ENCODE results near the gene FBF1. TPM values are rescaled to one million over a fixed set of nuclear protein-coding genes. Genes with fewer than 3 reads are reported as not detected.

Gene FBF1
- total and polyA plus RNA-seq, 2 donors (not counting 3 experiments of a cell fraction or from before 2014, with no cell fraction given) = 4.9 to 9.4 TPM

GRCh38 chr17:75919611-75920010 is 21.2 kb downstream of the FBF1 start:
- intact Hi-C loops (cut with micrococcal nuclease) (no loop called here), dilution Hi-C loops (cut with MboI; ENCODE audit: extremely low pct_ligation_motif_present, low sequenced_read_pairs) (no loop called here)
- H3K27me3 ChIP-seq (ENCODE audit: control insufficient read depth in 2 of 2, insufficient read depth in 2 of 2, low read length in 2 of 2) = no peaks in the 10 kb centered on the region
- no peaks in the 10 kb centered on the region for H4K20me1 ChIP-seq (replicated peaks; ENCODE audit: control insufficient read depth, extremely low read depth, insufficient read depth, low read length)
- no peak overlapping the region for H3K4me2 ChIP-seq (ENCODE audit: insufficient read depth, low read length)
- no peak overlapping the region for H3K4me3 ChIP-seq (replicated peaks in 1 of 3; ENCODE audit: insufficient read depth in 1 of 3, low read depth in 1 of 3, low read length in 3 of 3)
- BruUV-seq (replicated peaks) = no TSS peak
- no peak overlapping the region for H3K9ac ChIP-seq (replicated peaks; ENCODE audit: extremely low read depth, insufficient read depth, low read length)
- ChIA-PET CTCF (interaction anchor here (2.4 to 4.7 kb wide), 2 partner anchors 8 to 14 kb away, joined by 12 to 23 read pairs; partner anchors contain the start of gene MRPL38), POLR2A (interaction anchor here (0.5 kb wide), 1 partner anchor 64 kb away, joined by 5 read pairs; the partner anchor contains the start of gene WBP2)
- no peaks in the 10 kb centered on the region for H3K9me1 ChIP-seq (replicated peaks; ENCODE audit: control insufficient read depth, extremely low read depth, insufficient read depth, low read length)
- H3K36me3 ChIP-seq (ENCODE audit: control insufficient read depth in 2 of 2, extremely low read depth in 1 of 2, insufficient read depth in 2 of 2, low read length in 2 of 2) = no peaks in the 10 kb centered on the region
- no peak for TF ChIP-seq EZH2 (IDR thresholded peaks at IDR 0.05; ENCODE audit: borderline replicate concordance, low read depth, low read length, severe bottlenecking)
- no peak for TF ChIP-seq FOS (IDR thresholded peaks at IDR 0.05; ENCODE audit: borderline replicate concordance, insufficient read depth, low read length)
- no peak for TF ChIP-seq MYC (IDR thresholded peaks at IDR 0.05; ENCODE audit: low read depth, low read length)
- no peak for TF ChIP-seq JUN (IDR thresholded peaks at IDR 0.05; ENCODE audit: borderline replicate concordance, insufficient read depth, insufficient read length, low read depth)
- TF ChIP-seq GATA2 (IDR thresholded peaks at IDR 0.05; ENCODE audit: insufficient read depth, insufficient read length, low read depth, low read length) = no peak
- no peak for TF ChIP-seq MAX (IDR thresholded peaks at IDR 0.05; ENCODE audit: insufficient read depth, insufficient read length)
- no peak for TF ChIP-seq CTCF (IDR thresholded peaks at IDR 0.05; ENCODE audit: extremely low read depth in 1 of 2, insufficient read depth in 1 of 2, low read depth in 1 of 2, low read length in 2 of 2)
- TF ChIP-seq POLR2AphosphoS5 (IDR thresholded peaks at IDR 0.05; ENCODE audit: insufficient read depth, low read depth, low read length) = no peak
- no peak for TF ChIP-seq POLR2A (IDR thresholded peaks at IDR 0.05; ENCODE audit: low read depth, low read length)
- H3K79me2 ChIP-seq (ENCODE audit: control insufficient read depth, insufficient read depth, low read length) = no peaks in the 10 kb centered on the region
- no peaks in the 10 kb centered on the region for H3K9me3 ChIP-seq (replicated peaks; ENCODE audit: control insufficient read depth, insufficient read depth, low read length)
- DNase-seq (ENCODE audit: low read depth, low spot score) (no peak), FAIRE-seq (no peak)
- no peak overlapping the region for H2AFZ ChIP-seq (ENCODE audit: low read depth, low read length)
- no peak overlapping the region for H3K27ac ChIP-seq (ENCODE audit: insufficient read depth, low read depth, low read length)
- H3K4me1 ChIP-seq (ENCODE audit: control insufficient read depth, extremely low read depth, insufficient read depth, low read length) = no peaks in the 10 kb centered on the region

All from endothelial cell of umbilical vein (primary cell).